ENCODE measurements around the gene EML4. TPM values are rescaled to one million over a fixed set of nuclear protein-coding genes. Genes with fewer than 3 reads are reported as not detected.

Gene EML4
- total and polyA plus RNA-seq, 9 of the 15 experiments (the other 6 are each of a cell fraction or from before 2014, with no cell fraction given): 14.7 to 48.3 (median 36.5) TPM

GRCh38 chr2:42217914-42218313 lies 48.8 kb downstream of the EML4 start:
- POLR2A ChIA-PET: interaction anchor here (0.6 kb wide), 2 partner anchors 16 to 162 kb away, joined by 3 read pairs; no protein-coding TSS in a partner anchor
- no peak for TF ChIP-seq DPF2 (IDR thresholded peaks at IDR 0.05)
- no peak for TF ChIP-seq NR3C1 (CRISPR knock-in tag; IDR thresholded peaks at IDR 0.05)
- TF ChIP-seq, protein P1, sequence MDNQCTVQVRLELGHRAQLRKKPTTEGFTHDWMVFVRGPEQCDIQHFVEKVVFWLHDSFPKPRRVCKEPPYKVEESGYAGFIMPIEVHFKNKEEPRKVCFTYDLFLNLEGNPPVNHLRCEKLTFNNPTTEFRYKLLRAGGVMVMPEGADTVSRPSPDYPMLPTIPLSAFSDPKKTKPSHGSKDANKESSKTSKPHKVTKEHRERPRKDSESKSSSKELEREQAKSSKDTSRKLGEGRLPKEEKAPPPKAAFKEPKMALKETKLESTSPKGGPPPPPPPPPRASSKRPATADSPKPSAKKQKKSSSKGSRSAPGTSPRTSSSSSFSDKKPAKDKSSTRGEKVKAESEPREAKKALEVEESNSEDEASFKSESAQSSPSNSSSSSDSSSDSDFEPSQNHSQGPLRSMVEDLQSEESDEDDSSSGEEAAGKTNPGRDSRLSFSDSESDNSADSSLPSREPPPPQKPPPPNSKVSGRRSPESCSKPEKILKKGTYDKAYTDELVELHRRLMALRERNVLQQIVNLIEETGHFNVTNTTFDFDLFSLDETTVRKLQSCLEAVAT (IDR thresholded peaks at IDR 0.05): no peak
- no peak for TF ChIP-seq CCAR2 (IDR thresholded peaks at IDR 0.05; ENCODE audit: low read depth, low read length)
- no peak for TF ChIP-seq HDAC2 (IDR thresholded peaks at IDR 0.05)
- TF ChIP-seq JUN (IDR thresholded peaks at IDR 0.05; ENCODE audit: borderline replicate concordance, low read depth, low read length): no peak
- no peak for TF ChIP-seq JUN (CRISPR knock-in tag; IDR thresholded peaks at IDR 0.05; ENCODE audit: borderline replicate concordance)
- TF ChIP-seq GTF2F1 (IDR thresholded peaks at IDR 0.05; ENCODE audit: low read depth, low read length): no peak
- no peak for TF ChIP-seq ZNF212 (CRISPR knock-in tag; IDR thresholded peaks at IDR 0.05)
- no peak for TF ChIP-seq ZNF197 (CRISPR knock-in tag; IDR thresholded peaks at IDR 0.05; ENCODE audit: low read depth)
- TF ChIP-seq POU5F1 (IDR thresholded peaks at IDR 0.05; ENCODE audit: borderline replicate concordance, low read depth, low read length, partially characterized antibody): no peak
- no peak for TF ChIP-seq NUFIP1 (IDR thresholded peaks at IDR 0.05; ENCODE audit: partially characterized antibody)
- TF ChIP-seq PCBP2 (IDR thresholded peaks at IDR 0.05; ENCODE audit: low read depth, low read length, poor library complexity, severe bottlenecking): no peak
- TF ChIP-seq ZNF347 (CRISPR knock-in tag; IDR thresholded peaks at IDR 0.05; ENCODE audit: low read depth): no peak
- no peak for TF ChIP-seq RBM15 (IDR thresholded peaks at IDR 0.05; ENCODE audit: insufficient read depth, low read length)
- TF ChIP-seq, protein P2, sequence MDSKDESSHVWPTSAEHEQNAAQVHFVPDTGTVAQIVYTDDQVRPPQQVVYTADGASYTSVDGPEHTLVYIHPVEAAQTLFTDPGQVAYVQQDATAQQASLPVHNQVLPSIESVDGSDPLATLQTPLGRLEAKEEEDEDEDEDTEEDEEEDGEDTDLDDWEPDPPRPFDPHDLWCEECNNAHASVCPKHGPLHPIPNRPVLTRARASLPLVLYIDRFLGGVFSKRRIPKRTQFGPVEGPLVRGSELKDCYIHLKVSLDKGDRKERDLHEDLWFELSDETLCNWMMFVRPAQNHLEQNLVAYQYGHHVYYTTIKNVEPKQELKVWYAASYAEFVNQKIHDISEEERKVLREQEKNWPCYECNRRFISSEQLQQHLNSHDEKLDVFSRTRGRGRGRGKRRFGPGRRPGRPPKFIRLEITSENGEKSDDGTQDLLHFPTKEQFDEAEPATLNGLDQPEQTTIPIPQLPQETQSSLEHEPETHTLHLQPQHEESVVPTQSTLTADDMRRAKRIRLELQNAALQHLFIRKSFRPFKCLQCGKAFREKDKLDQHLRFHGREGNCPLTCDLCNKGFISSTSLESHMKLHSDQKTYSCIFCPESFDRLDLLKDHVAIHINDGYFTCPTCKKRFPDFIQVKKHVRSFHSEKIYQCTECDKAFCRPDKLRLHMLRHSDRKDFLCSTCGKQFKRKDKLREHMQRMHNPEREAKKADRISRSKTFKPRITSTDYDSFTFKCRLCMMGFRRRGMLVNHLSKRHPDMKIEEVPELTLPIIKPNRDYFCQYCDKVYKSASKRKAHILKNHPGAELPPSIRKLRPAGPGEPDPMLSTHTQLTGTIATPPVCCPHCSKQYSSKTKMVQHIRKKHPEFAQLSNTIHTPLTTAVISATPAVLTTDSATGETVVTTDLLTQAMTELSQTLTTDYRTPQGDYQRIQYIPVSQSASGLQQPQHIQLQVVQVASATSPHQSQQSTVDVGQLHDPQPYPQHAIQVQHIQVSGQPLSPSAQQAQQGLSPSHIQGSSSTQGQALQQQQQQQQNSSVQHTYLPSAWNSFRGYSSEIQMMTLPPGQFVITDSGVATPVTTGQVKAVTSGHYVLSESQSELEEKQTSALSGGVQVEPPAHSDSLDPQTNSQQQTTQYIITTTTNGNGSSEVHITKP (IDR thresholded peaks at IDR 0.05; ENCODE audit: partially characterized antibody): no peak
- no peak for TF ChIP-seq ZKSCAN8 (CRISPR knock-in tag; IDR thresholded peaks at IDR 0.05)
- H3K4me1 ChIP-seq (replicated peaks in 1 of 2; ENCODE audit: control insufficient read depth in 2 of 2, insufficient read depth in 2 of 2, low read length in 2 of 2): no peaks in the 10 kb centered on the region; a peak in 1 of 5 replicates
- CTCF ChIA-PET (ENCODE audit: low intra/inter-chr PET ratio): no interaction called here
- FAIRE-seq (no peak), DNase-seq (ENCODE audit: extremely low read depth in 1 of 4, low spot score in 3 of 4) (no peak), ATAC-seq (no peak)
- H3K79me2 ChIP-seq (ENCODE audit: control insufficient read depth, insufficient read depth, low read length): peaks cover 9% of the 10 kb centered on the region; the same call in 1 of the 3 replicates
- H3K27me3 ChIP-seq (ENCODE audit: control insufficient read depth in 2 of 2, insufficient read depth in 2 of 2, low read length in 2 of 2): no peaks in the 10 kb centered on the region
- 77% methylated on average over 5 of the region's 5 CpGs for WGBS (ENCODE audit: insufficient coverage, low coverage, missing lambda C conversion rate)
- no TSS peak for BruUV-seq (replicated peaks)
- H3K4me2 ChIP-seq (ENCODE audit: insufficient read depth, low read length): no peak overlapping the region
- no peaks in the 10 kb centered on the region for H3K36me3 ChIP-seq (ENCODE audit: control insufficient read depth, insufficient read depth, low read length)
- no peaks in the 10 kb centered on the region; the same call in 1 of the 2 replicates for H4K20me1 ChIP-seq (replicated peaks; ENCODE audit: control insufficient read depth, insufficient read depth, low read length)
- in situ Hi-C loops (cut with MboI): loop anchor here (25.0 kb wide), 1 partner anchor 356 kb away; no protein-coding TSS in a partner anchor
- H3K9ac ChIP-seq (ENCODE audit: insufficient read depth in 1 of 2, low read depth in 2 of 2, low read length in 2 of 2): no peak overlapping the region
- intact Hi-C loops (cut with micrococcal nuclease): no loop called here
- H3K9me3 ChIP-seq (replicated peaks; ENCODE audit: control insufficient read depth, insufficient read depth, low read depth, low read length): no peaks in the 10 kb centered on the region
- H2AFZ ChIP-seq (ENCODE audit: low read depth, low read length): no peak overlapping the region
- H3K27ac ChIP-seq (ENCODE audit: extremely low read depth, low read depth, low read length): no peak overlapping the region
- H3K4me3 ChIP-seq: no peak overlapping the region
- H3K9me1 ChIP-seq (ENCODE audit: control insufficient read depth, insufficient read depth, low read length): no peaks in the 10 kb centered on the region
